ENCODE data around the gene ISCA1. TPM values are rescaled to one million over a fixed set of nuclear protein-coding genes. Genes with fewer than 3 reads are reported as not detected.

Gene ISCA1
- total RNA-seq, 1 experiment from 2014 or later: 12.5 TPM

GRCh38 chr9:86257391-86257790 is 24.9 kb downstream of the ISCA1 start:
- H3K27me3 Mint-ChIP-seq (ENCODE audit: unreplicated experiment): no peaks in the 10 kb centered on the region
- H3K4me1 Mint-ChIP-seq (ENCODE audit: low read depth, unreplicated experiment): no peaks in the 10 kb centered on the region
- intact Hi-C loops (cut with micrococcal nuclease; ENCODE audit: unreplicated experiment): no loop called here
- no peak for DNase-seq
- BruUV-seq (replicated peaks): no TSS peak
- H3K4me3 Mint-ChIP-seq (ENCODE audit: low read depth, unreplicated experiment): no peak overlapping the region
- H3K27ac Mint-ChIP-seq (ENCODE audit: unreplicated experiment): no peak overlapping the region
- no peak for TF ChIP-seq CTCF (IDR thresholded peaks at IDR 0.05; ENCODE audit: unreplicated experiment)
- H3K36me3 Mint-ChIP-seq (ENCODE audit: insufficient read depth, unreplicated experiment): no peaks in the 10 kb centered on the region
- CTCF ChIA-PET: no interaction called here
- no peaks in the 10 kb centered on the region for H3K9me3 Mint-ChIP-seq (ENCODE audit: low read depth, unreplicated experiment)

- no peak for DNase-seq
- CTCF ChIA-PET: no interaction called here
- intact Hi-C loops (cut with micrococcal nuclease; ENCODE audit: unreplicated experiment): no loop called here
- Mint-ChIP-seq H3K4me3 (ENCODE audit: low read depth, unreplicated experiment) (no peak overlapping the region), H3K36me3 (ENCODE audit: insufficient read depth, unreplicated experiment) (no peaks in the 10 kb centered on the region), H3K27me3 (ENCODE audit: unreplicated experiment) (no peaks in the 10 kb centered on the region), H3K4me1 (ENCODE audit: low read depth, unreplicated experiment) (no peaks in the 10 kb centered on the region), H3K9me3 (ENCODE audit: low read depth, unreplicated experiment) (no peaks in the 10 kb centered on the region), H3K27ac (ENCODE audit: unreplicated experiment) (no peak overlapping the region)
- BruUV-seq (replicated peaks): no TSS peak
- TF ChIP-seq CTCF (IDR thresholded peaks at IDR 0.05; ENCODE audit: unreplicated experiment): no peak
Measured at GRCh38 chr9:86256653-86257052, 25.7 kb downstream of the ISCA1 start.

GRCh38 chr9:86253577-86253976 is 28.8 kb downstream of the ISCA1 start:
- no peak overlapping the region for H3K4me3 Mint-ChIP-seq (ENCODE audit: low read depth, unreplicated experiment)
- no peak for DNase-seq
- H3K27me3 Mint-ChIP-seq (ENCODE audit: unreplicated experiment): no peaks in the 10 kb centered on the region
- H3K27ac Mint-ChIP-seq (ENCODE audit: unreplicated experiment): no peak overlapping the region
- BruUV-seq (replicated peaks): no TSS peak
- CTCF ChIA-PET: no interaction called here
- no peak for TF ChIP-seq CTCF (IDR thresholded peaks at IDR 0.05; ENCODE audit: unreplicated experiment)
- H3K4me1 Mint-ChIP-seq (ENCODE audit: low read depth, unreplicated experiment): no peaks in the 10 kb centered on the region
- intact Hi-C loops (cut with micrococcal nuclease; ENCODE audit: unreplicated experiment): no loop called here
- H3K36me3 Mint-ChIP-seq (ENCODE audit: insufficient read depth, unreplicated experiment): no peaks in the 10 kb centered on the region
- no peaks in the 10 kb centered on the region for H3K9me3 Mint-ChIP-seq (ENCODE audit: low read depth, unreplicated experiment)

GRCh38 chr9:86252870-86253269 is 29.5 kb downstream of the ISCA1 start:
- Mint-ChIP-seq H3K27ac (ENCODE audit: unreplicated experiment) (no peak overlapping the region), H3K4me3 (ENCODE audit: low read depth, unreplicated experiment) (no peak overlapping the region), H3K36me3 (ENCODE audit: insufficient read depth, unreplicated experiment) (no peaks in the 10 kb centered on the region), H3K9me3 (ENCODE audit: low read depth, unreplicated experiment) (no peaks in the 10 kb centered on the region), H3K27me3 (ENCODE audit: unreplicated experiment) (no peaks in the 10 kb centered on the region), H3K4me1 (ENCODE audit: low read depth, unreplicated experiment) (no peaks in the 10 kb centered on the region)
- CTCF ChIA-PET: no interaction called here
- intact Hi-C loops (cut with micrococcal nuclease; ENCODE audit: unreplicated experiment): no loop called here
- BruUV-seq (replicated peaks): no TSS peak
- TF ChIP-seq CTCF (IDR thresholded peaks at IDR 0.05; ENCODE audit: unreplicated experiment): no peak
- no peak for DNase-seq

- DNase-seq: no peak
- Mint-ChIP-seq H3K9me3 (ENCODE audit: low read depth, unreplicated experiment) (no peaks in the 10 kb centered on the region), H3K4me1 (ENCODE audit: low read depth, unreplicated experiment) (no peaks in the 10 kb centered on the region), H3K27me3 (ENCODE audit: unreplicated experiment) (no peaks in the 10 kb centered on the region), H3K27ac (ENCODE audit: unreplicated experiment) (no peak overlapping the region), H3K36me3 (ENCODE audit: insufficient read depth, unreplicated experiment) (no peaks in the 10 kb centered on the region), H3K4me3 (ENCODE audit: low read depth, unreplicated experiment) (no peak overlapping the region)
- no TSS peak for BruUV-seq (replicated peaks)
- CTCF ChIA-PET: no interaction called here
- TF ChIP-seq CTCF (IDR thresholded peaks at IDR 0.05; ENCODE audit: unreplicated experiment): no peak
- intact Hi-C loops (cut with micrococcal nuclease; ENCODE audit: unreplicated experiment): no loop called here
Measured at GRCh38 chr9:86250123-86250522, 32.2 kb downstream of the ISCA1 start.

Data from Calu3 (cell line).